ENCODE data around the gene INPP4A.

INPP4A gene

GRCh38 chr2:98496750-98497493, 52.3 kb downstream of the INPP4A start:
- no peak for DNase-seq

GRCh38 chr2:98498703-98499440, 54.2 kb downstream of the INPP4A start:
- no peak for DNase-seq

DNA sequence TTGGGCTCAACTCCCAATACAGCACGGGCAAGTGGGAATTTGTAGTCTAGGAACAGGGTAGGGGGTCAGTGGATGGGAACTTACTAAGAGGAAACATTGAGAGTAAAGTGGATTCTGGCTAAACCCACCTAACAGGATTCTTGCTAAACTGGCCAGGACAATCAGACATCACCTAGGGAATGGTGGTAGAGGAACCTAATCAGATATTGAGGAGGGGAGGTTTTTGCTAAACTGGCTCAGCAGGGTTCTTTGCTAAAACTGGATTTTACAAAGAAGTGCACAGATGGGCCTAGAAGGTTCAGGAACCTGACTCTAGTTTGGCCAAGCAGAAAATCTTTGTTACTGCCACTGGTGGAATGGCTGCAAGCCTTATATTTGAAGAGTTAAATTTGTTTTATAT, 55.9 kb downstream of the INPP4A start:
- DNase-seq: no peak

GRCh38 chr2:98501223-98501622, 56.6 kb downstream of the INPP4A start:
- no peak for DNase-seq

DNA sequence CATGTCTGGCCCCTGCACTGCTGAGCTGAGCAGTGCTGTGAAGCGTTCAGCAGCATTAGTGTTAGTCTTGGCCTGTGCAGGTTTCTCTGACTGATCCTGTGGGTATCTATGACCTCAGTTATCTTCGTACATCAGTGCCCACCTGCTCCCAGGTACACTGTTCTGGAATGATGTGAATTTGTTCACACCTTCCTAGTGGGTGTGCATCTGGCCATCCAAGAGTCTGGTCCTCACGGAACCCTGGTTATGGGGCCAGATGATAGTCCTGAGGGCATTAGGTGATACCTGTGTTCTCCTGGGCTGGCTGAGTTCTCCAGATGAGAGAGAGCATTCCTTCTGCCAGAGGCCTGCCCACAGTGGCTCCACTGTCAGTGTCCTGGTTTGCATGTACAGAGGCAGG, 57.2 kb downstream of the INPP4A start:
- DNase-seq: no peak

DNA sequence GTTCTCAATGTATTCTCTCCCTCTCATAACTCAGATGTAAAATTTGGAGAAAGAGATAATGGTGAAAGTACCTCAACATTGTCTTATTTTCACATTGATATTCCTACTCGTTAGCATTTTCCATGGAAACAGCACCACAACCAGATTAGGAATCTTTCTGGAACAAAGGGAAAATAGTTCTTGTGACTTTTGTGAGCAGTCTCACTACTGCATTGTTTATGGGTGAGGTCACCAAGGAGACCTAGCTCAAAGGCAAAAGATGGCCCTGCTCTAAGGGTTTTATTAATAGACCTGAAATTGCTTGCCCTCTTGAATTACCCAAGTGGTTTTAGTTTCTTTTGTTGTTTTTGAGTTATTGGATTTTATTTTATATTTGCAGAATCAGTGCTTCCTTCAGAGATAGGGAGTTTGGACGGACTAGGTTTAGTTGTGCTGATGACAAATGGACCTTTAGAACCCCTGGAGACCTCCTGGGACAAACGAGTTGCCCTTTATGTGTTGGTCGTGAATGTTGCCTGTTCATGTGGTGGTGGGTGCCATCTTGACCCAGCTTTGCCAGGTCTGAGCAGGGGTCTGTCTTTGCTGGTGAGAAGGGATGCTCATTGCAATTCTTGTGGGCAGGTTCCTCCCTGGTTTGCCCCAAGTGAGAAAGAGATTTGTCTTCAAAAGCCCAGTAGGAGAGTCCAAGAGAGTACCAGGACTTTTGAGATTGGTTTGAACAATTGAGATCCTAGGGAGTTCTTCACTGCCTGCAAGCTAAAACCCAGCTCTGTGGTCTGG, 58.1 kb downstream of the INPP4A start:
- no peak for DNase-seq

GRCh38 chr2:98503481-98504105, 58.9 kb downstream of the INPP4A start:
- no peak for DNase-seq

DNA sequence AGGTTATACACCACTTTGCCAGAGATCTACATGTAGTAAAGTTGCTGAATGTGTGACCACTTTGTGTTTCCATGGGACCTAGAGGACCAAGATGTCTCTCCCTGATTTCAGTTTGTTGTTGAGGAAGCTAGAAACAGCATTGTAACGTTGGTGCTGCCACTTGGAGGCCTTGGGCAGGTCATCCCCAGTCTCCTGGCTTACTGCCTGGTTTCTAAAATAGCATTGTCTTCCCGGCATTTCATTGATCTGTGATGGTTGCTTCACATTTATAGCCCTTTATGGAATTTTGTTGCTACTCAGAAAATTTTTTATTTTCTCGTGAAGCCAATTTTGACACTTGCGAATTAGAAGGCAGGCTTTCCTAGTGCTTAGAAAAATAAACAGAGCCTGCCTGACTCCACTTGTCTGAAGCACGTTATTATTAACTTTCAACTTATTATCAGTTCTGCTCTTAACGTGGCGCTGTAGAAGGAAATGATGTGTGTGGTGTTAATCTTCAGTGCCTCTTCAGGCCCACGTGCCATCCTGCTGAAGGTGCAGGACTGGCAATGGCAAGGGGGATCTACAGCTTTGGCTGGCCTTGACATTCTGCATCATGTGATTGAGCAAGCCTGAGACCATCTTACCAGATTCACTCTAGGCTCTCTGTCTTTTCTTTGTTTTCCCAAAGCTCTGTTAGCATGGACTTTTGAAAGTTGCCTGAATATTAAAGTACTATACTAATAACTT, 59.9 kb downstream of the INPP4A start:
- DNase-seq: no peak

DNA sequence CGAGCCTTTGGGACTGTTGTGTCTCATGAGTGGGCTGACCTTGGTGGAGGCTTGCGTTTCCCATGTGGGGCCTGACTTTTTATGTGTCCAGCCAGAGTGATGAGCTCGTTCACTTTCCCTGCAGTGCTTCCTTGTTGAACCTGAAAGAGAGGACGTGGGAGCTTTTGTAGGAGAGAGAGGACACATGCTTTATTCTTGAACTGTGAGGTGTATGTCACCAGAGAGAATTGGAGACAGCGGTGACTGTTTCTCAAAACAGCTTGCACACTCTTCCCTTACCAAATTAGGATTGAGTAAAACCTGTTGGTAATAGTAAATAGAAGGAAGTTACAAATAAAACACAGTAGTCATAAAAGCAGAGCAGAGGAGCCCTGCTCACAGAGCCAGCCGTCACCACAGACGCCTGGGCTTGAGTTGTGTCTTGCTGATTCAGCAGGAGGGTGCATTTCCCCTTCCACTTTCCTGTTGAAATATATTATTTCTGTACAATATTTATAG, 60.7 kb downstream of the INPP4A start:
- peak in 1 of 2 donors; percentile 81 for DNase-seq

DNA sequence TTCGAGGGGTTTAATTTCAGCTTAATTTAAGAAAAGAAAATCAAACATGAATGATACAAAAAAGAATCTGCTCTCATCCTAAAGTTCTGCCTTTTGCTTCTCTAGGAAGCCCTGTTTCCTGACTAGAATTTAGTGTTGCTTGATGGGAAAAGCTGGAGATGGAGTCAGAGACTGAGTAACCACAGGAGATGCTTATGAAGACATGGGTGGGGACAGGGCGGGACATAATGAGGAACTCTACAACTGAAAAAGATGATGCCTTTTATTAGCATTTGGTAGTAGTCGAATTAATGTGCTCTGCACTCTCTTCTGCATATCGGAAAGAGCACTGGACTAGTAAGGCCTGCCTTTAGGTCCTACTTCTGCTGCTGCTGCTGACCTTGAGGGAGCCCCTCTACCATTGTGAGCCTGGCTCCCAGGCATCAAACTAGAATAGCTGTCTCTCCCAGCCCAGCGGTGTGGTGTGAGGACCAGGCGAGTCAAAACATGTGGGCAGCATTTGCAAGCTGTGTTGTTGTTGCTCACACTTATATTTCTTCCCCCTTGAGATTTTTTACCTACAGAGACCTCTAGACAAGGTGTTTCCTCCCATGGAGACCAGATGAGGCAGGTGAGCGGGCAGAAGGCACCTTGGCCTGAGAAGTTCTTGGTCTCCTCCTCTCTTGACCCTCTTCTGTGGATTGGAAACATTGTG, 61.5 kb downstream of the INPP4A start:
- DNase-seq: no peak

DNA sequence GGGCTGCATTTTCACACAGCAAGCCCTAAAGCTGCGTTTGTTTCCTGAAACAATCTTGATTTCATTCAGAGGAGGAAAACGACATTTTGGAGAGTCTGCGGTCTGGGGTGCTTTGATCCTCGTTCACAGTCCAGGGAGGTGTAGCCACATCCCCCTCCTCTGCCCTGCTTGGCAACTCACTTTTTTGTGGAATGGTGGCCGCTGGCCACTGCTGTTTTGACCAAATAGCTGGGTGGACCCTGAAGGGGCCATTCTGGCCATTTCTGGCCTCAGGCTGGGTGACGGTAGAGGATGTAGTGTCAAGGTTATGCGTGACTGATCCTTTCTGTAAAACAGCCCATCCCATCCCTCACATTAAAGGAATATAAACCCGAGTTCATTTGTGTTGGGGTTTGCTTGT, 62.2 kb downstream of the INPP4A start:
- no peak for DNase-seq

GRCh38 chr2:98507461-98507860, 62.8 kb downstream of the INPP4A start:
- no peak for DNase-seq

DNA sequence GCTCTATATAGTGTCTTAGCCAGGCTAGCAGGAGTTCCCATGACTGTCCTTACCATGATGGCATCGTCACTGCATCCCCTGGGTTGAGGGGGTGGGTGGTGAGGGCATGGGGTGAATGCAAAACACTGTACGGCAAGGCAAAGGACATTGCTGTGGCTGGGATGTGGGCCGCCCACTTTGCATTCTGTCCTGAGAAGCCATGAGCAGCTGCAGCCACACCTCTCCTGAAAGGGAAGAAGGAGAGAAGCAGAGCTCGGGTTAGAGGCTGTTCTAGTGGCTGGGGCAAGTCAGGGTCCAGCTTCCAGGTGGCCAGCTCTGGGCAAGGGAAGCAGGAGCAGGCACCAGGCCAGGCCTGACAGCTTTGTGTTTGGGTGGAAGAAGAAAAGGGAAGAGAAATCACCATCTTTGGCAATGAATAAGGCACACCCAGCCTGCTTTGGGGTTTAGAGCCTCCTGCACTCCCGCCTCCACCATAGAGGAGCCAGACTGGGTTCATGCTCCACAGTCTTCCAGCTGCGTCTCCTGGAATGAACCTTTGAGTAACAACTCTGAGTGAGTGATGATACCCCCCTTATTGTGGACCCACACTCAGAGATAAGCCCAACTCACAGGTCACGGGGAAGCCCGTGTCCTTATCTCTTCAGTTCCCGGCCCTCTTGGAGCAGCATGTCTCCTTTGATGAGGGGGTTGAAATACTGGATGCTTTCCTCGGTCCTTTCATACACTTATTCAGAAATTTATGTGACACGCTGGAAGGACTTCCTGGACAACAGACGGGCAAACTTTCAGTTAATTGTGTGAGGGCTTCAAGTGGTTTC, 63.4 kb downstream of the INPP4A start:
- no peak for DNase-seq

DNA sequence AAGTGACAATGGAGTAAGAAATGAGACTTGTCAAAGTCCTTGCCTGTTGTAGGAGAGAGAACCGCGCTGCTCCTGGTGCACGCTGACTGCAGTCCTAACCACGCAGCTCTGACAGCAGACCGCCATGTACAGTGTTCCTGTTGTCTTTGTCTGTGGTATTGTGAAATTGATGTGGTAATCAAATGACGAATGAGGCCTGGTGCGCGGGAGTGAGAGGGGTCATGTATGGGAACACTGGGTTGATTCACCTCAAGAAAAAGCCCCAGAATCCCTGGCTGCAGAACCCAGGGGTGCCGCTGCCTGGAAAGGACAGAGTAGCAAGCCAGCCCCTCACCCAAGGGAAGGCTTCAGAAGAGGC, 64.0 kb downstream of the INPP4A start:
- DNase-seq: peak in 1 of 2 donors; percentile 56

- no peak for DNase-seq
Observed at GRCh38 chr2:98509542-98510321, 65.1 kb downstream of the INPP4A start.

DNA sequence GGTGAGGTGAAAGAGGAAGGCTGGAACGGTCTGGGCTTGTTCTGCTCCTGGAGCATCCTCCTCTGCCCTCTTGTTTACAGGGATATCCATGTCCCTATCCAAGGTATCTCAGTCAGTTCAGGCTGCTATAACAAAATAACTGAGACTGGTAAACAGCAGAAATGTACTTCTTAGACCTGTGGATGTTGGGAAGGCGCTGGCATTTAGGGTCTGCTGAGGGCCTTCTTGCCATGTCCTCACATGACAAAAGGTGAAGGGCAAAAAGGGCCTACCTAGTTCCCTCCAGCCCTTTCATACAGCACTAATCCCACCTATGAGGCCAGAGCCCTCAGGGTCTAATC, 65.6 kb downstream of the INPP4A start:
- DNase-seq: no peak

DNA sequence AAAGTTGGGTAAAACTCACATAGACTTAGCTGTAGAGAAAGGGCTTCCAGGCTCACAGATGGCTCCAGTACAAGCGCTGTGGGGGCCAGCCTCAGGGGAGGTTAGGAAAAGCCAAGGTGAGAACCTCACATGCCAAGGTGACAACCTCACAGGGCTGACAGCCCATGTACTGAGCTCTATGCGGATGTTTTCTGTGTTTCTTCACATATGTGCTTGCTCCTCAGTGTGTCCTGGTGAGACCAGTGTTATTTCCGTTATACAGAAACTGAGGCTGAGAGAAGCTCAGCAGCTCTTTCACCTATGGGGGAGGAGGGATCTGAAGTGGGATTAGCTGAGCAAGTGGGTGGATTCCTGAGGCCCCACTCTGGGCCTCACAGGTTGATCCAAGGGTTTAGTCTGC, 67.3 kb downstream of the INPP4A start:
- DNase-seq: no peak

DNA sequence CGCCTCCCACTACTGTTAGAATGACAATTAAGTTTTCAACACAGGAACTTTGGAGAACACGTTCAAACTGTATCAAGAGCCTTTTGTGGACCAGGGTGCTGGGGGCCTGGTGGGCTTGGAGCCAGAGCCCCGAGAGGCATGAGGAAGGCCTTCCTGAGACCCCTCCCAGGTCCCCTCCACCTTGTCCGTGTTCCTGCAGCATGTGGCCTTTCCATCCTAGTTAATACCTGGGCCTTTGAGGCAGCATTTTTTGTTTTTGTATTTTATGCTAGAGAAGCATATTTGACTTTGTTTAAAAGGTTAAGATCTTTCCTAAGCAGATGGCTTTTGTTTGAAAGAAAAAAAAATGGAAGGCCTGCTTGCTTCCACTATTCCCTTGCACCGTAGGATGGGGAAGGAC, 68.0 kb downstream of the INPP4A start:
- DNase-seq: no peak

DNA sequence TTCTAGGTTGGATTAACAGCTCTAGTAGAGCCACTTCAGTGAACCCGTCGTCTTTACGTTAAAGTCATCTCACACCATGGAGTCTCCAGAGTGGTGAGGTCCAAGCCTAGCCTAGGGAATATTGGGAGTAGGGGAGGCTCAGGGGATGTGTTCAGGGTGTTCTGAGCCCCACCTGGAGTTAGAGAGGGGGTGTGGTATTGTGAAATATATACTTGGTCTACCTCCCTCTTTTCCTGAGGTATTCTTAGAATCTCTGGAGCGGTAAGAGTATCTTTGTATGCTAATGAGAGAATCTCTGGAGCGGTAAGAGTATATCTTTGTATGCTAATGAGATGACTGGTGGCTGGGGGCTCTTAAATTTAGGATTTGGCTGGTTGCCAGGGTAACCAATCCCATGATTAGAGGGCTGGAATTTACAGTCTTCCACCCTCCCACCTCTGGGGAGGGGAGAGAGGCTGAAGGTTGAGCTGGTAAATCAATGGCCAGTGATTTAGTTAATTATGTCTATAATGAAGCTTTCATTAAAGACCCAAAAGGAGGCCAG, 69.5 kb downstream of the INPP4A start:
- DNase-seq: no peak

DNA sequence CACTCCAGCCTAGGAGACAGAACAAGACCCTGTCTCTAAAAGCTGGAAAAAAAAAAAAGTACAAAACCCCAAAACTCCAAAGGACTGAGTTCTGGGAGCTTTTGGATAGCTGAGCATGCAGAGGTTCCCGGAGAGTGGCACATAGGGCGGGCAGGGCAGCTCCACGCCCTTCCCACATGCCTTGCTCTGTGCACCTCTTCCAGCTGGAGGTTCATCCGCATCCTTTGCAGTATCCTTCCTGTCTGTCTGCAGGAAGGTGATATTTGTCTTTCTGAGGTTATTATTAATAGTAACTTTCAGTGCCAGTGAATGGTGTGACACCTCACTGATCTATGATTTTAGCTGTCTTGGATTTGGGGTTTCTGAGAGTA, 70.2 kb downstream of the INPP4A start:
- DNase-seq: no peak

Measured in bone marrow (tissue), 2 donors.